IMR-90 (cell line): Measurements from ENCODE around the gene OR4D5. TPM values are rescaled to one million over a fixed set of nuclear protein-coding genes. Genes with fewer than 3 reads are reported as not detected.

Experiments
- ATAC-seq: fragments of 200-7000 bp; cut with Tn5 transposase; 2 replicates; pipeline ENCODE4 v1.9.1; 2020; ENCODE audit warnings: low read depth, mild to moderate bottlenecking, moderate library complexity
- BruUV-seq: library from RNA; stranded (reverse); fragments of 400-500 nt; replicated peaks from 2 replicates; lab custom pipeline; 2021; lab: Mats Ljungman, UMichigan
- CTCF ChIA-PET: fragments of 300-600 bp; formaldehyde crosslinking; extraction: SDS; loops from one replicate; lab custom pipeline; 2021; ENCODE audit warnings: antibody characterized with exemption; lab: Yijun Ruan, JAX
- POLR2A ChIA-PET: fragments of 300-600 bp; sonication (Branson Sonifier 250); formaldehyde crosslinking; loops from one replicate; lab custom pipeline; 2022; ENCODE audit warnings: antibody characterized with exemption; ENCODE audit not compliant: unreplicated experiment; lab: Charles Lee
- DNase-seq: peaks from one replicate; pipeline ENCODE4 v3.0.0; 2013
- H2AFZ ChIP-seq: replicated peaks from 2 replicates; pipeline ENCODE3; 2013; ENCODE audit warnings: low read length, mild to moderate bottlenecking; ENCODE audit not compliant: poor library complexity
- H2AK5ac ChIP-seq: 2 replicates; pipeline ENCODE4 v1.6.1; 2013; ENCODE audit warnings: low read depth, low read length, inconsistent platforms
- H2AK9ac ChIP-seq: replicated peaks from 2 replicates; pipeline ENCODE3; 2013; ENCODE audit warnings: mild to moderate bottlenecking, low read depth, low read length, moderate library complexity; ENCODE audit not compliant: poor library complexity
- H2BK120ac ChIP-seq: 2 replicates; pipeline ENCODE4 v1.6.1; 2013; ENCODE audit warnings: low read depth, low read length, inconsistent platforms
- H2BK15ac ChIP-seq: 3 replicates; pipeline ENCODE4 v1.6.1; 2013; ENCODE audit warnings: low read depth, low read length, inconsistent platforms
- H2BK20ac ChIP-seq: 2 replicates; pipeline ENCODE4 v1.6.1; 2013; ENCODE audit warnings: low read depth, mild to moderate bottlenecking, inconsistent platforms, low read length, moderate library complexity
- H2BK5ac ChIP-seq: 2 replicates; pipeline ENCODE4 v1.6.1; 2013; ENCODE audit warnings: mild to moderate bottlenecking, low read depth, low read length, inconsistent platforms; ENCODE audit not compliant: poor library complexity, severe bottlenecking
- H3K14ac ChIP-seq: replicated peaks from 2 replicates; pipeline ENCODE4 v1.6.1; 2013; ENCODE audit warnings: low read depth, low read length, inconsistent platforms
- H3K18ac ChIP-seq: 2 replicates; pipeline ENCODE4 v1.6.1; 2013; ENCODE audit warnings: low read depth, low read length, control low read depth
- H3K23ac ChIP-seq: 2 replicates; pipeline ENCODE4 v1.6.1; 2013; ENCODE audit warnings: low read depth, low read length, inconsistent platforms
- H3K27ac ChIP-seq: 2 replicates; pipeline ENCODE4 v1.5.1; 2013; ENCODE audit warnings: mild to moderate bottlenecking, control low read depth, low read length; ENCODE audit not compliant: insufficient read depth
- H3K27me3 ChIP-seq: 2 replicates; pipeline ENCODE4 v1.6.1; 2013; ENCODE audit warnings: low read length; ENCODE audit not compliant: control insufficient read depth, insufficient read depth
- H3K36me3 ChIP-seq: 2 replicates; pipeline ENCODE4 v1.6.1; 2013; ENCODE audit warnings: low read length, mixed read lengths; ENCODE audit not compliant: control insufficient read depth, insufficient read depth
- H3K4ac ChIP-seq: 2 replicates; pipeline ENCODE4 v1.6.1; 2013; ENCODE audit warnings: low read depth, low read length, inconsistent platforms
- H3K4me1 ChIP-seq: 2 replicates; pipeline ENCODE4 v1.6.1; 2013; ENCODE audit warnings: low read length, mixed read lengths; ENCODE audit not compliant: control insufficient read depth, insufficient read depth
- H3K4me2 ChIP-seq: 2 replicates; pipeline ENCODE4 v1.6.1; 2013; ENCODE audit warnings: low read depth, mild to moderate bottlenecking, control low read depth, low read length, moderate library complexity
- H3K4me3 ChIP-seq: 2 replicates; pipeline ENCODE4 v1.5.1; 2013; ENCODE audit warnings: low read depth, mild to moderate bottlenecking, control low read depth, low read length, moderate library complexity; ENCODE audit not compliant: insufficient read depth
- H3K56ac ChIP-seq: 2 replicates; pipeline ENCODE4 v1.6.1; 2013; ENCODE audit warnings: low read length, inconsistent platforms; ENCODE audit not compliant: insufficient read depth; ENCODE audit errors: extremely low read depth
- H3K79me1 ChIP-seq, 2 experiments: 2 replicates each; pipeline ENCODE4 v1.6.1; 2013; ENCODE audit warnings: low read length in 2 of 2, inconsistent platforms in 1 of 2, low read depth in 1 of 2
- H3K9ac ChIP-seq: 2 replicates; pipeline ENCODE4 v1.6.1; 2013; ENCODE audit warnings: low read depth, low read length, control low read depth
- H3K9me1 ChIP-seq: 2 replicates; pipeline ENCODE4 v1.6.1; 2013; ENCODE audit warnings: low read length, inconsistent platforms; ENCODE audit not compliant: insufficient read depth
- H3K9me3 ChIP-seq: 2 replicates; pipeline ENCODE4 v1.6.1; 2013; ENCODE audit warnings: low read length; ENCODE audit not compliant: control insufficient read depth, insufficient read depth
- H4K20me1 ChIP-seq: 2 replicates; pipeline ENCODE4 v1.6.1; 2013; ENCODE audit warnings: low read length, inconsistent platforms; ENCODE audit not compliant: insufficient read depth
- H4K5ac ChIP-seq: 2 replicates; pipeline ENCODE4 v1.6.1; 2013; ENCODE audit warnings: mild to moderate bottlenecking, low read depth, low read length, control low read depth
- H4K8ac ChIP-seq, 2 experiments: 2 replicates each; pipeline ENCODE4 v1.6.1; 2013; ENCODE audit warnings: low read depth in 2 of 2, low read length in 2 of 2, control low read depth in 1 of 2, inconsistent platforms in 1 of 2
- H4K91ac ChIP-seq: 2 replicates; pipeline ENCODE4 v1.6.1; 2013; ENCODE audit warnings: low read depth, low read length, inconsistent platforms; ENCODE audit not compliant: insufficient read depth
- WGBS, 2 experiments: methylation state at CpG; one replicate each; pipeline versions ENCODE4 v1.1.5 to v1.1.7; 2013; ENCODE audit warnings: missing lambda C conversion rate in 2 of 2; ENCODE audit not compliant: insufficient read length in 1 of 2; ENCODE audit errors: extremely low coverage in 2 of 2; 5-methylcytosine and 5-hydroxymethylcytosine counted together
- dilution Hi-C: fragments of 300-500 bp; cut with HindIII; formaldehyde crosslinking; loops from one replicate; pipeline ENCODE4 v1.14.3; 2018; ENCODE audit warnings: low sequenced_read_pairs; ENCODE audit not compliant: unreplicated experiment
- in situ Hi-C: fragments of 300-500 bp; cut with MboI; formaldehyde crosslinking; loops from 3 replicates; pipeline ENCODE4 v1.14.3; 2019; ENCODE audit warnings: low sequenced_read_pairs, inconsistent platforms, mixed read lengths
- intact Hi-C: fragments of 100-400 bp; cut with micrococcal nuclease; formaldehyde crosslinking; loops from 2 replicates; pipeline ENCODE4 v1.10.0; 2022
- polyA plus RNA-seq, 3 experiments: library from polyadenylated mRNA; depleted of rRNA; stranded (reverse); fragments of >200 nt; gene quantifications; 2 replicates each; pipeline ENCODE4 v1.2.3, GENCODE V29; 2012; ENCODE audit warnings: low replicate concordance in 1 of 3
- total RNA-seq: library from RNA; depleted of rRNA; stranded (reverse); fragments of >200 nt; gene quantifications from 2 replicates; pipeline ENCODE4 v1.2.3, GENCODE V29; 2012
- TF ChIP-seq, protein P1 (sequence below): conservative IDR thresholded peaks from 2 replicates; pipeline ENCODE4 v1.5.1; 2012; ENCODE audit warnings: mild to moderate bottlenecking, low read depth, low read length, improper control_type of control experiment

The OR4D5 gene
- total and polyA plus RNA-seq, 2 of the 4 experiments (the other 2 are of a cell fraction) = not detected

GRCh38 chr11:123924027-123924426 lies 15.4 kb upstream of the OR4D5 start:
- Histone ChIP-seq H3K9me3 (0 out of 2 replicates have a peak, but pooled peaks cover 2% of the 10 kb centered on the region), H3K9me1 (no peaks in the 10 kb centered on the region), H3K4me2 (no peak overlapping the region), H2AK5ac (no peak overlapping the region), H2BK5ac (no peak overlapping the region), H3K23ac (no peak overlapping the region), H3K4me1 (no peaks in the 10 kb centered on the region), H3K79me1 (no peaks in the 10 kb centered on the region), H2BK20ac (no peak overlapping the region), H3K27ac (no peak overlapping the region), H3K14ac (no peak overlapping the region), H4K91ac (no peak overlapping the region), H2BK15ac (no peak overlapping the region), H3K4me3 (no peak overlapping the region), H4K20me1 (no peaks in the 10 kb centered on the region), H3K56ac (no peak overlapping the region), H4K8ac (no peak overlapping the region), H2BK120ac (no peak overlapping the region), H3K4ac (no peak overlapping the region), H2AFZ (no peak overlapping the region), H3K36me3 (no peaks in the 10 kb centered on the region), H3K27me3 (no peaks in the 10 kb centered on the region), H4K5ac (no peak overlapping the region), H3K18ac (no peak overlapping the region), H2AK9ac (no peak overlapping the region), H3K9ac (no peak overlapping the region)
- TF ChIP-seq, protein P1, sequence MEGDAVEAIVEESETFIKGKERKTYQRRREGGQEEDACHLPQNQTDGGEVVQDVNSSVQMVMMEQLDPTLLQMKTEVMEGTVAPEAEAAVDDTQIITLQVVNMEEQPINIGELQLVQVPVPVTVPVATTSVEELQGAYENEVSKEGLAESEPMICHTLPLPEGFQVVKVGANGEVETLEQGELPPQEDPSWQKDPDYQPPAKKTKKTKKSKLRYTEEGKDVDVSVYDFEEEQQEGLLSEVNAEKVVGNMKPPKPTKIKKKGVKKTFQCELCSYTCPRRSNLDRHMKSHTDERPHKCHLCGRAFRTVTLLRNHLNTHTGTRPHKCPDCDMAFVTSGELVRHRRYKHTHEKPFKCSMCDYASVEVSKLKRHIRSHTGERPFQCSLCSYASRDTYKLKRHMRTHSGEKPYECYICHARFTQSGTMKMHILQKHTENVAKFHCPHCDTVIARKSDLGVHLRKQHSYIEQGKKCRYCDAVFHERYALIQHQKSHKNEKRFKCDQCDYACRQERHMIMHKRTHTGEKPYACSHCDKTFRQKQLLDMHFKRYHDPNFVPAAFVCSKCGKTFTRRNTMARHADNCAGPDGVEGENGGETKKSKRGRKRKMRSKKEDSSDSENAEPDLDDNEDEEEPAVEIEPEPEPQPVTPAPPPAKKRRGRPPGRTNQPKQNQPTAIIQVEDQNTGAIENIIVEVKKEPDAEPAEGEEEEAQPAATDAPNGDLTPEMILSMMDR = no peak
- dilution Hi-C loops (no loop called here), in situ Hi-C loops (no loop called here), intact Hi-C loops (no loop called here)
- no peak for ATAC-seq
- ChIA-PET POLR2A (no interaction called here), CTCF (no interaction called here)
- no peak for DNase-seq
- WGBS, 2 experiments = no CpG with 5 or more reads among the region's 1 CpG
- BruUV-seq = no TSS peak
